DOHH2 (cell line): ENCODE data around the gene MAP6.
A peak's percentile ranks its signal among the peaks of the same experiment; 100 is the strongest.

ENCODE experiments used
- H3F3A ChIP-seq: fragments of 200-600 bp; sonication (generic), shearing (Covaris generic); 2 replicates; pipeline ENCODE4 v1.6.0; 2016; ENCODE audit warnings: antibody characterized with exemption, mild to moderate bottlenecking; ENCODE audit not compliant: control insufficient read depth, insufficient read depth
- H3K27ac ChIP-seq: fragments of 200-600 bp; sonication (generic); 2 replicates; pipeline ENCODE4 v1.5.1; 2014; ENCODE audit warnings: low read depth, mild to moderate bottlenecking, low read length, moderate library complexity
- H3K27me3 ChIP-seq: fragments of 200-600 bp; sonication (generic); 2 replicates; pipeline ENCODE4 v1.6.1; 2014; ENCODE audit warnings: mild to moderate bottlenecking, low read length, mixed read lengths; ENCODE audit not compliant: control insufficient read depth
- H3K36me3 ChIP-seq: fragments of 200-600 bp; sonication (generic); 2 replicates; pipeline ENCODE4 v1.6.1; 2014; ENCODE audit warnings: mild to moderate bottlenecking, low read length, moderate library complexity, mixed read lengths; ENCODE audit not compliant: control insufficient read depth
- H3K4me1 ChIP-seq: fragments of 200-600 bp; sonication (generic); 2 replicates; pipeline ENCODE4 v1.6.1; 2014; ENCODE audit warnings: mild to moderate bottlenecking, low read length, mixed read lengths; ENCODE audit not compliant: control insufficient read depth
- H3K4me2 ChIP-seq: fragments of 200-600 bp; sonication (generic); 2 replicates; pipeline ENCODE4 v1.6.0; 2014; ENCODE audit warnings: mild to moderate bottlenecking, low read length, moderate library complexity
- H3K4me3 ChIP-seq: fragments of 200-600 bp; sonication (generic); 2 replicates; pipeline ENCODE4 v1.5.1; 2014; ENCODE audit warnings: mild to moderate bottlenecking, low read length, mixed read lengths
- H3K79me2 ChIP-seq: fragments of 200-600 bp; sonication (generic); 2 replicates; pipeline ENCODE4 v1.6.1; 2014; ENCODE audit warnings: mild to moderate bottlenecking, low read length, mixed read lengths; ENCODE audit not compliant: control insufficient read depth
- H3K9me2 ChIP-seq: fragments of 200-600 bp; sonication (generic); replicated peaks from 2 replicates; pipeline ENCODE4 v1.6.1; 2014; ENCODE audit warnings: mild to moderate bottlenecking, low read length, mixed read lengths; ENCODE audit not compliant: control insufficient read depth
- H3K9me3 ChIP-seq: fragments of 200-600 bp; sonication (generic); 2 replicates; pipeline ENCODE4 v1.6.1; 2014; ENCODE audit warnings: antibody characterized with exemption, low read length, mixed read lengths; ENCODE audit not compliant: control insufficient read depth, insufficient read depth
- H4K20me1 ChIP-seq: fragments of 200-600 bp; sonication (generic); 2 replicates; pipeline ENCODE4 v1.6.0; 2014; ENCODE audit warnings: low read depth, mild to moderate bottlenecking, antibody characterized with exemption, low read length, moderate library complexity; ENCODE audit not compliant: control insufficient read depth, insufficient read depth
- EZH2phosphoT487 ChIP-seq: fragments of 200-600 bp; sonication (generic); IDR thresholded peaks from 2 replicates; pipeline ENCODE4 v1.6.1; 2017; ENCODE audit warnings: borderline replicate concordance, mild to moderate bottlenecking, antibody characterized with exemption, low read length, moderate library complexity, mixed read lengths
- TF ChIP-seq, protein P1 (sequence below): fragments of 200-600 bp; sonication (generic); IDR thresholded peaks from one replicate; pipeline ENCODE4 v1.5.1; 2014; ENCODE audit warnings: antibody characterized with exemption, mild to moderate bottlenecking, low read depth, low read length; ENCODE audit not compliant: poor library complexity, severe bottlenecking

MAP6 gene

DNA sequence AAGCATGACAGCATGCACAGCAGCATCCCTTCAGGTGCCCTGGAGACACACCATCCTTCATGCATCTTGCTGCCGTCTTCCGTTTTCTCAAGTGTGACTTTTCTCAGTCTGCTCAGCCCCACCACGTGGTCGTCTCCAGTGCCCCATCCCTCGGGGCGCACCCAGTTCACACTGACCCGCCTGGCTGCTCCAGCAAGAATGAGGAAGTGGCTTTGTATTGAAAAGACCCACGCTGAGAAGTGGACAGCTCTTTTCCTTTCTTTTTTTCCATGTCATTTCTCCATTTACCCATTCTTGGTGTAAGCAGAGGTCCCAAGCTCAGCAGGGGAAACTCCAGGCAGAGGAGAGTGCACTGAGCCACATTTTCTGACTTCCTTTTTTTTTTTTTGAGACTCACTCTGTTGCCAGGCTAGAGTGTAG lies 92.3 kb downstream of the MAP6 start:
- Histone ChIP-seq H3K79me2 (no peaks in the 10 kb centered on the region), H3K4me2 (peak overlapping the region; percentile 35), H3K27me3 (peaks cover 8% of the 10 kb centered on the region), H3K9me3 (no peaks in the 10 kb centered on the region), H3K27ac (no peak overlapping the region), H3K9me2 (no peaks in the 10 kb centered on the region), H3K36me3 (no peaks in the 10 kb centered on the region), H4K20me1 (no peaks in the 10 kb centered on the region), H3F3A (no peaks in the 10 kb centered on the region), H3K4me1 (peaks cover 9% of the 10 kb centered on the region), H3K4me3 (no peak overlapping the region)
- no peak for TF ChIP-seq EZH2phosphoT487
- TF ChIP-seq, protein P1, sequence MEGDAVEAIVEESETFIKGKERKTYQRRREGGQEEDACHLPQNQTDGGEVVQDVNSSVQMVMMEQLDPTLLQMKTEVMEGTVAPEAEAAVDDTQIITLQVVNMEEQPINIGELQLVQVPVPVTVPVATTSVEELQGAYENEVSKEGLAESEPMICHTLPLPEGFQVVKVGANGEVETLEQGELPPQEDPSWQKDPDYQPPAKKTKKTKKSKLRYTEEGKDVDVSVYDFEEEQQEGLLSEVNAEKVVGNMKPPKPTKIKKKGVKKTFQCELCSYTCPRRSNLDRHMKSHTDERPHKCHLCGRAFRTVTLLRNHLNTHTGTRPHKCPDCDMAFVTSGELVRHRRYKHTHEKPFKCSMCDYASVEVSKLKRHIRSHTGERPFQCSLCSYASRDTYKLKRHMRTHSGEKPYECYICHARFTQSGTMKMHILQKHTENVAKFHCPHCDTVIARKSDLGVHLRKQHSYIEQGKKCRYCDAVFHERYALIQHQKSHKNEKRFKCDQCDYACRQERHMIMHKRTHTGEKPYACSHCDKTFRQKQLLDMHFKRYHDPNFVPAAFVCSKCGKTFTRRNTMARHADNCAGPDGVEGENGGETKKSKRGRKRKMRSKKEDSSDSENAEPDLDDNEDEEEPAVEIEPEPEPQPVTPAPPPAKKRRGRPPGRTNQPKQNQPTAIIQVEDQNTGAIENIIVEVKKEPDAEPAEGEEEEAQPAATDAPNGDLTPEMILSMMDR, result no peak

DNA sequence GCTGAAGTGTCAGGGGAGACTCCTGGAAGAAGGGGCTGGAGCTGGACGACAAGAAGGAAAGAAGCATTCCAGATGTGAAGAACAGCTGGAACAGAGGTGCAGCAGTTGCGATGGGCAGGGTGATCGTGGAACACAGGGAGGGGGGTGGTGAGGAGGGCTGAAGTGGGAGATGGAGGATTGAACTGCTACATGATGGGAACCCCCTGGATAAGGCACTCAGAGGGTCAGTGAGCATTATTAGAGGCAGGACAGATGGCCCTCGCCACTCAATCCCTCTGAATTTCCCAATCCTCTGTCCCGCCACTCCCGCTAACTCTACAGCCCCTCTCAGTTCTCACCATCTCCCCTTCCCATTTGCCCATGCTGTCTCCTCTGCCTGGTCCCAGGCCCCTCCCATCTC lies 92.8 kb downstream of the MAP6 start:
- Histone ChIP-seq H4K20me1 (no peaks in the 10 kb centered on the region), H3K27ac (no peak overlapping the region), H3K4me3 (no peak overlapping the region), H3K4me2 (no peak overlapping the region), H3K27me3 (peaks cover 8% of the 10 kb centered on the region), H3K79me2 (no peaks in the 10 kb centered on the region), H3K9me2 (no peaks in the 10 kb centered on the region), H3K9me3 (no peaks in the 10 kb centered on the region), H3K4me1 (peaks cover 9% of the 10 kb centered on the region), H3F3A (no peaks in the 10 kb centered on the region), H3K36me3 (no peaks in the 10 kb centered on the region)
- TF ChIP-seq, protein P1, result no peak
- TF ChIP-seq EZH2phosphoT487, result no peak

DNA sequence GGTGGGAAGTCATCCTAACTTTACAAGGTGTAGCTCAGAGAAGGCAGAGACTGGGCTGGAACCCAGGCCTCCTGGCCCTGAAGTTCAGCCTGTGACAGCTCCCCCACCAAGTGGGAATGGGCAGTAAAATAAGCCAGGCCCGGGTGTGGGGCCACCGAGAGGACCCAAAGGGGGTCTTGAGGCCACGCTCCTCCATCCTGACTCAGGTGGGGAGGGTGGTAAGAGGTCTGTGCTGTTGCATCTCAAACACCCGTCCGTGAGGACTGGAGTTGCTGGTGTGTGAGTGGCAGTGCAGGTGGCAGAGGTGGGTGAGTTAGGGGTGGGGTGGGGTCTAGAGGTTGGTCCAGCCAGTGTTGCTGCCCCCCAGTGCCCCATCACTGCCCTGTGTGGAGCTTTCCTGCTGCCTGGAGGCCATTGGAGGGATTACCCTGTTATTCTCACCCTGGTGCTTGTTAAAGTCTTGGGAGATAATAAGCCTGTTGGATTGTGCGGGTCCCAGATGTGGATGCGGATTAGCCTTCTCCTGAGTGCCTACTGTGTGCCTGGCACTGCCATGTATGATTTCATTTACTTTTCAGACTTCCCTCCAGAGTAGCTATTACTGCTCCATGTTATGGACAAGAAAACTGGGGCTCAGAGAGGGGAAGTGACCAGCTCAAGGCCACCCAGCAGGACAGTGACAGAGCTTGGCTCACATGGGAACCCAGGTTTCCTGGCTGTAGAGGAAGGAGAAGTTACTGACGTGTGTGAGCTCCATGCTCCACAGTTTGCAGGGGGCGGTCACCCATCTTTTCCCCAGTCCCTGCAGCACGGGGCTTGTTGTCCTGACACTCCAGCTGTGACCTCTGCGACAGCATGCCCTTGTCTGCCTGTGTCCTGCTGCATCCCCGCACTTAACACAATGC lies 93.9 kb downstream of the MAP6 start:
- H3K27me3 ChIP-seq, result peaks cover 6% of the 10 kb centered on the region
- H3K79me2 ChIP-seq, result no peaks in the 10 kb centered on the region
- H3K4me1 ChIP-seq, result peaks cover 9% of the 10 kb centered on the region
- H3K9me3 ChIP-seq, result no peaks in the 10 kb centered on the region
- H3K27ac ChIP-seq, result no peak overlapping the region
- H3K9me2 ChIP-seq, result no peaks in the 10 kb centered on the region
- H3K4me3 ChIP-seq, result no peak overlapping the region
- no peaks in the 10 kb centered on the region for H4K20me1 ChIP-seq
- H3F3A ChIP-seq, result no peaks in the 10 kb centered on the region
- no peaks in the 10 kb centered on the region for H3K36me3 ChIP-seq
- TF ChIP-seq, protein P1, result no peak
- TF ChIP-seq EZH2phosphoT487, result no peak
- no peak overlapping the region for H3K4me2 ChIP-seq
